Glutamatergic neuron (in vitro differentiated cells): ENCODE data around the gene ZPR1. TPM values are rescaled to one million over a fixed set of nuclear protein-coding genes. Genes with fewer than 3 reads are reported as not detected.

Source experiments
- DNase-seq: peaks from one replicate; pipeline ENCODE4 v3.0.0; 2022
- H3K27ac Mint-ChIP-seq: one replicate; pipeline ENCODE4 v1.8.0; 2020; ENCODE audit warnings: mild to moderate bottlenecking, mixed read lengths, inconsistent platforms; ENCODE audit not compliant: unreplicated experiment
- H3K27me3 Mint-ChIP-seq: one replicate; pipeline ENCODE4 v1.8.0; 2020; ENCODE audit warnings: mild to moderate bottlenecking, moderate library complexity, mixed read lengths, inconsistent platforms; ENCODE audit not compliant: unreplicated experiment
- H3K36me3 Mint-ChIP-seq: one replicate; pipeline ENCODE4 v1.8.0; 2020; ENCODE audit warnings: mild to moderate bottlenecking, mixed read lengths, inconsistent platforms; ENCODE audit not compliant: unreplicated experiment
- H3K4me1 Mint-ChIP-seq: one replicate; pipeline ENCODE4 v1.8.0; 2020; ENCODE audit warnings: mild to moderate bottlenecking, low read depth, mixed read lengths, inconsistent platforms; ENCODE audit not compliant: unreplicated experiment
- H3K4me3 Mint-ChIP-seq: one replicate; pipeline ENCODE4 v1.8.0; 2020; ENCODE audit warnings: mild to moderate bottlenecking, mixed read lengths, inconsistent platforms; ENCODE audit not compliant: unreplicated experiment
- H3K9me3 Mint-ChIP-seq: one replicate; pipeline ENCODE4 v1.8.0; 2020; ENCODE audit warnings: mild to moderate bottlenecking, moderate library complexity, mixed read lengths, inconsistent platforms; ENCODE audit not compliant: unreplicated experiment
- CTCF ChIP-seq: fragments of 200-600 bp; sonication (generic); IDR thresholded peaks from one replicate; pipeline ENCODE4 v1.5.0; 2021; ENCODE audit not compliant: partially characterized antibody, unreplicated experiment
- total RNA-seq: library from RNA; stranded (reverse); fragmentation: NEBNext Ultra II Directional; extraction: Animal tissue kit (Norgen Biotek cat#: 25700); gene quantifications from one replicate; pipeline ENCODE4 v1.2.1, GENCODE V29; 2021; ENCODE audit not compliant: unreplicated experiment

ZPR1 gene
- total RNA-seq, 1 donor from 2014 or later, result 61.9 TPM

- Mint-ChIP-seq H3K27me3 (peaks cover 13% of the 10 kb centered on the region), H3K9me3 (no peaks in the 10 kb centered on the region), H3K4me3 (no peak overlapping the region), H3K27ac (no peak overlapping the region), H3K36me3 (no peaks in the 10 kb centered on the region), H3K4me1 (peaks cover 1% of the 10 kb centered on the region)
- TF ChIP-seq CTCF, result no peak
- DNase-seq, result no peak
These were observed 63.0 kb downstream of the ZPR1 start for GRCh38 chr11:116724813-116725212.

Other genes with a start within 250 kb of the ZPR1 start
- 17.0 TPM for gene BUD13, start 15.0 kb downstream of the ZPR1 start, total RNA-seq
- not detected for gene APOA5, start 3.9 kb upstream of the ZPR1 start, total RNA-seq
- gene APOA4, start 35.3 kb upstream of the ZPR1 start, total RNA-seq, result not detected
- gene APOC3, start 41.9 kb upstream of the ZPR1 start, total RNA-seq, result not detected
- gene APOA1, start 49.6 kb upstream of the ZPR1 start, total RNA-seq, result not detected